HEK293 (cell line): ENCODE results near the gene FRYL.

Experiments
- BCL11B ChIP-seq: fragments of 450-650 bp; formaldehyde crosslinking; IDR thresholded peaks from 2 replicates; pipeline ENCODE4 v1.5.1; 2016; ENCODE audit warnings: low read depth, missing biosample characterization, missing genetic modification characterization
- GLI4 ChIP-seq: fragments of 450-650 bp; formaldehyde crosslinking; IDR thresholded peaks from 2 replicates; pipeline ENCODE4 v1.5.1; 2016; ENCODE audit warnings: missing biosample characterization, missing genetic modification characterization
- KLF10 ChIP-seq: fragments of 450-650 bp; IDR thresholded peaks from 2 replicates; pipeline ENCODE4 v1.5.1; 2018; ENCODE audit warnings: missing biosample characterization, mild to moderate bottlenecking, missing genetic modification characterization
- MYNN ChIP-seq: fragments of 450-650 bp; formaldehyde crosslinking; IDR thresholded peaks from 2 replicates; pipeline ENCODE4 v1.5.1; 2016; ENCODE audit warnings: missing biosample characterization, missing genetic modification characterization, borderline replicate concordance
- YY2 ChIP-seq: fragments of 450-650 bp; formaldehyde crosslinking; IDR thresholded peaks from 2 replicates; pipeline ENCODE4 v1.5.1; 2016; ENCODE audit warnings: missing biosample characterization, missing genetic modification characterization
- ZNF132 ChIP-seq: fragments of 450-650 bp; formaldehyde crosslinking; IDR thresholded peaks from 2 replicates; pipeline ENCODE4 v1.5.1; 2017; ENCODE audit warnings: missing biosample characterization, missing genetic modification characterization, borderline replicate concordance
- ZNF133 ChIP-seq: fragments of 450-650 bp; formaldehyde crosslinking; IDR thresholded peaks from 2 replicates; pipeline ENCODE4 v1.5.1; 2016; ENCODE audit warnings: missing biosample characterization, missing genetic modification characterization
- ZNF155 ChIP-seq: fragments of 450-650 bp; formaldehyde crosslinking; IDR thresholded peaks from 2 replicates; pipeline ENCODE4 v1.5.1; 2016; ENCODE audit warnings: missing biosample characterization, missing genetic modification characterization
- ZNF23 ChIP-seq: fragments of 450-650 bp; formaldehyde crosslinking; IDR thresholded peaks from 2 replicates; pipeline ENCODE4 v1.5.1; 2016; ENCODE audit warnings: missing biosample characterization, missing genetic modification characterization, borderline replicate concordance
- ZNF266 ChIP-seq: fragments of 450-650 bp; formaldehyde crosslinking; IDR thresholded peaks from 2 replicates; pipeline ENCODE4 v1.5.1; 2016; ENCODE audit warnings: missing biosample characterization, missing genetic modification characterization, low read depth
- ZNF335 ChIP-seq: fragments of 450-650 bp; formaldehyde crosslinking; conservative IDR thresholded peaks from 2 replicates; pipeline ENCODE4 v1.5.1; 2016; ENCODE audit warnings: missing biosample characterization, missing genetic modification characterization
- ZNF548 ChIP-seq: fragments of 450-650 bp; formaldehyde crosslinking; IDR thresholded peaks from 2 replicates; pipeline ENCODE4 v1.5.1; 2016; ENCODE audit warnings: missing biosample characterization, missing genetic modification characterization
- ZNF555 ChIP-seq: fragments of 450-650 bp; formaldehyde crosslinking; conservative IDR thresholded peaks from 2 replicates; pipeline ENCODE4 v1.5.1; 2017; ENCODE audit warnings: missing biosample characterization, mild to moderate bottlenecking, missing genetic modification characterization, inconsistent platforms
- ZNF558 ChIP-seq: fragments of 450-650 bp; formaldehyde crosslinking; IDR thresholded peaks from 2 replicates; pipeline ENCODE4 v1.5.1; 2016; ENCODE audit warnings: missing biosample characterization, missing genetic modification characterization
- ZNF571 ChIP-seq: fragments of 450-650 bp; formaldehyde crosslinking; IDR thresholded peaks from 2 replicates; pipeline ENCODE4 v1.5.0; 2017; ENCODE audit warnings: missing biosample characterization, missing genetic modification characterization
- ZNF600 ChIP-seq: fragments of 450-650 bp; formaldehyde crosslinking; IDR thresholded peaks from 2 replicates; pipeline ENCODE4 v1.5.1; 2016; ENCODE audit warnings: missing biosample characterization, missing genetic modification characterization
- ZNF610 ChIP-seq: fragments of 450-650 bp; formaldehyde crosslinking; IDR thresholded peaks from 2 replicates; pipeline ENCODE4 v1.5.1; 2016; ENCODE audit warnings: missing biosample characterization, missing genetic modification characterization, borderline replicate concordance
- ZNF623 ChIP-seq: fragments of 450-650 bp; formaldehyde crosslinking; IDR thresholded peaks from 2 replicates; pipeline ENCODE4 v1.5.1; 2016; ENCODE audit warnings: missing biosample characterization, missing genetic modification characterization
- ZNF624 ChIP-seq: fragments of 450-650 bp; formaldehyde crosslinking; IDR thresholded peaks from 2 replicates; pipeline ENCODE4 v1.5.1; 2017; ENCODE audit warnings: missing biosample characterization, missing genetic modification characterization
- ZNF660 ChIP-seq: fragments of 450-650 bp; IDR thresholded peaks from 2 replicates; pipeline ENCODE4 v1.5.1; 2018; ENCODE audit warnings: missing biosample characterization, mild to moderate bottlenecking, missing genetic modification characterization
- ZNF707 ChIP-seq: fragments of 450-650 bp; formaldehyde crosslinking; IDR thresholded peaks from 2 replicates; pipeline ENCODE4 v1.5.1; 2016; ENCODE audit warnings: missing biosample characterization, missing genetic modification characterization
- ZNF777 ChIP-seq: fragments of 450-650 bp; formaldehyde crosslinking; IDR thresholded peaks from 2 replicates; pipeline ENCODE4 v1.5.1; 2017; ENCODE audit warnings: missing biosample characterization, missing genetic modification characterization, borderline replicate concordance
- ZNF830 ChIP-seq: fragments of 450-650 bp; IDR thresholded peaks from 2 replicates; pipeline ENCODE4 v1.5.0; 2018; ENCODE audit warnings: missing biosample characterization, missing genetic modification characterization, low read depth, mild to moderate bottlenecking, moderate library complexity
- ZNF837 ChIP-seq: fragments of 450-650 bp; formaldehyde crosslinking; IDR thresholded peaks from 2 replicates; pipeline ENCODE4 v1.5.1; 2016; ENCODE audit warnings: missing biosample characterization, missing genetic modification characterization
- TF ChIP-seq, protein P1 (sequence below): fragments of 450-650 bp; formaldehyde crosslinking; conservative IDR thresholded peaks from 2 replicates; pipeline ENCODE4 v1.5.1; 2016; ENCODE audit warnings: low read depth, missing biosample characterization, missing genetic modification characterization
- TF ChIP-seq, protein P2 (sequence below): fragments of 450-650 bp; formaldehyde crosslinking; IDR thresholded peaks from 2 replicates; pipeline ENCODE4 v1.5.1; 2016; ENCODE audit warnings: missing biosample characterization, missing genetic modification characterization, low read depth
- TF ChIP-seq, protein P3 (sequence below): fragments of 450-650 bp; formaldehyde crosslinking; IDR thresholded peaks from 2 replicates; pipeline ENCODE4 v1.5.1; 2016; ENCODE audit warnings: missing biosample characterization, missing genetic modification characterization
- TF ChIP-seq, protein P4 (sequence below): fragments of 450-650 bp; IDR thresholded peaks from 2 replicates; pipeline ENCODE4 v1.5.1; 2018; ENCODE audit warnings: missing biosample characterization, missing genetic modification characterization

The FRYL gene

DNA sequence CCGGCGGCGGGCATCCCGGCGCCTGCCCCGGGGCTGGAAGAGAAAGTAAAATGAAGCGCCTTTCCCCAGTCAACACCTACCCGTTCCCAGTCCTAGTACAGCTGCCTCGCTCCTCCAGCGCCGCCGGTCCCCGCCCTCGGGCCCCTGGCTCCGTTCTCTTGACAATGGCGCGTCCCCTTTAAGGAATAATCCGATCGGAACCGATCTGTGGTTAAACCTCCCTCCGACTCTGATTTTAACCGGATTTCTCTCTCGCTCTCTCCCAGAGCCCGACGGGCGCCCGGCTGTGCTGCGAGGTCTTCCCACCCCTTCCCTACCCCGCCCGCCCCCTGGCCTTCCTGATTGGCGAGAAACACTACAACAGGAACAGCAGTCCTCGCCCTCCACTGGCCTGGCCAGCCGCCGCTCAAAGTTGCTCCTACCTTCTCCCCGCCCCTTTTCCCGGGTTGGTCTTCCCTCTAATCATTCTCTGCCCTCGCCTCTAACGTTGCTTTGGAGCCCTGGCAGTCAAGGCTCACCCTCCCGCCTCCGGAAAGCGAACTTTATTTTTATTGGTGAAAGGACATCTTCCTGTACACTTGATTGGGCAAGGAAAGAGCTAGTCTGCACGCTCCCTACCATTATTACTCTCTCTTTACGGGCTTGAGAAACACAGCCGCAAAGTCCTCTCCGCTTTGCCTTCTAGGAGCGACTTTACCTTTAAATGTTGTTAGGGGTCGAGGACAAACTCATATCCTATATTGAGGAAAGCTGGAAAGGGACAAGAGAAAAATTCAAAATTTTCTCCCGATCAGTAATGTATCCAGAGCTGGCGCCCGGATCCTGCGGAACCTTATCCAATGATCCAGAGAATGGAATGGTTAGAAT, at the start of gene FRYL (continued):
- TF ChIP-seq, protein P1, sequence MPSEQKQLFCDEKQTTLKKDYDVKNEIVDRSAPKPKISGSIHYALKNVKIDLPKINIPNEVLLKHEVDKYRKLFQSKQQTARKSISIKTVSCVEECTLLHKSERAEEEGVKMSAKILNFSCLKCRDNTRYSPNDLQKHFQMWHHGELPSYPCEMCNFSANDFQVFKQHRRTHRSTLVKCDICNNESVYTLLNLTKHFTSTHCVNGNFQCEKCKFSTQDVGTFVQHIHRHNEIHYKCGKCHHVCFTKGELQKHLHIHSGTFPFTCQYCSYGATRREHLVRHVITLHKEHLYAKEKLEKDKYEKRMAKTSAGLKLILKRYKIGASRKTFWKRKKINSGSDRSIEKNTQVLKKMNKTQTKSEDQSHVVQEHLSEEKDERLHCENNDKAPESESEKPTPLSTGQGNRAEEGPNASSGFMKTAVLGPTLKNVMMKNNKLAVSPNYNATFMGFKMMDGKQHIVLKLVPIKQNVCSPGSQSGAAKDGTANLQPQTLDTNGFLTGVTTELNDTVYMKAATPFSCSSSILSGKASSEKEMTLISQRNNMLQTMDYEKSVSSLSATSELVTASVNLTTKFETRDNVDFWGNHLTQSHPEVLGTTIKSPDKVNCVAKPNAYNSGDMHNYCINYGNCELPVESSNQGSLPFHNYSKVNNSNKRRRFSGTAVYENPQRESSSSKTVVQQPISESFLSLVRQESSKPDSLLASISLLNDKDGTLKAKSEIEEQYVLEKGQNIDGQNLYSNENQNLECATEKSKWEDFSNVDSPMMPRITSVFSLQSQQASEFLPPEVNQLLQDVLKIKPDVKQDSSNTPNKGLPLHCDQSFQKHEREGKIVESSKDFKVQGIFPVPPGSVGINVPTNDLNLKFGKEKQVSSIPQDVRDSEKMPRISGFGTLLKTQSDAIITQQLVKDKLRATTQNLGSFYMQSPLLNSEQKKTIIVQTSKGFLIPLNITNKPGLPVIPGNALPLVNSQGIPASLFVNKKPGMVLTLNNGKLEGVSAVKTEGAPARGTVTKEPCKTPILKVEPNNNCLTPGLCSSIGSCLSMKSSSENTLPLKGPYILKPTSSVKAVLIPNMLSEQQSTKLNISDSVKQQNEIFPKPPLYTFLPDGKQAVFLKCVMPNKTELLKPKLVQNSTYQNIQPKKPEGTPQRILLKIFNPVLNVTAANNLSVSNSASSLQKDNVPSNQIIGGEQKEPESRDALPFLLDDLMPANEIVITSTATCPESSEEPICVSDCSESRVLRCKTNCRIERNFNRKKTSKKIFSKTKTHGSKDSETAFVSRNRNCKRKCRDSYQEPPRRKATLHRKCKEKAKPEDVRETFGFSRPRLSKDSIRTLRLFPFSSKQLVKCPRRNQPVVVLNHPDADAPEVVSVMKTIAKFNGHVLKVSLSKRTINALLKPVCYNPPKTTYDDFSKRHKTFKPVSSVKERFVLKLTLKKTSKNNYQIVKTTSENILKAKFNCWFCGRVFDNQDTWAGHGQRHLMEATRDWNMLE (tag by site-specific recombination), result no peak
- TF ChIP-seq ZNF23 (tag by site-specific recombination) (no peak), ZNF837 (tag by site-specific recombination) (no peak), ZNF266 (tag by site-specific recombination) (no peak), ZNF155 (no peak), ZNF555 (tag by site-specific recombination) (no peak), ZNF548 (no peak), ZNF571 (no peak), ZNF624 (tag by site-specific recombination) (no peak), GLI4 (no peak), ZNF707 (tag by site-specific recombination) (no peak), KLF10 (tag by site-specific recombination) (no peak), ZNF335 (tag by site-specific recombination) (peak; percentile 41), ZNF623 (no peak), ZNF558 (tag by site-specific recombination) (no peak), ZNF133 (tag by site-specific recombination) (no peak), ZNF660 (tag by site-specific recombination) (0 out of 2 replicates have a peak, but pooled peaks have one; percentile 35), BCL11B (tag by site-specific recombination) (no peak), ZNF777 (tag by site-specific recombination) (no peak), MYNN (tag by site-specific recombination) (no peak), YY2 (tag by site-specific recombination) (no peak), ZNF132 (tag by site-specific recombination) (no peak), ZNF600 (peak; percentile 67), ZNF610 (no peak), ZNF830 (tag by site-specific recombination) (no peak)
- TF ChIP-seq, protein P2, sequence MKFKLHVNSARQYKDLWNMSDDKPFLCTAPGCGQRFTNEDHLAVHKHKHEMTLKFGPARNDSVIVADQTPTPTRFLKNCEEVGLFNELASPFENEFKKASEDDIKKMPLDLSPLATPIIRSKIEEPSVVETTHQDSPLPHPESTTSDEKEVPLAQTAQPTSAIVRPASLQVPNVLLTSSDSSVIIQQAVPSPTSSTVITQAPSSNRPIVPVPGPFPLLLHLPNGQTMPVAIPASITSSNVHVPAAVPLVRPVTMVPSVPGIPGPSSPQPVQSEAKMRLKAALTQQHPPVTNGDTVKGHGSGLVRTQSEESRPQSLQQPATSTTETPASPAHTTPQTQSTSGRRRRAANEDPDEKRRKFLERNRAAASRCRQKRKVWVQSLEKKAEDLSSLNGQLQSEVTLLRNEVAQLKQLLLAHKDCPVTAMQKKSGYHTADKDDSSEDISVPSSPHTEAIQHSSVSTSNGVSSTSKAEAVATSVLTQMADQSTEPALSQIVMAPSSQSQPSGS (tag by site-specific recombination), result no peak
- TF ChIP-seq, protein P3, sequence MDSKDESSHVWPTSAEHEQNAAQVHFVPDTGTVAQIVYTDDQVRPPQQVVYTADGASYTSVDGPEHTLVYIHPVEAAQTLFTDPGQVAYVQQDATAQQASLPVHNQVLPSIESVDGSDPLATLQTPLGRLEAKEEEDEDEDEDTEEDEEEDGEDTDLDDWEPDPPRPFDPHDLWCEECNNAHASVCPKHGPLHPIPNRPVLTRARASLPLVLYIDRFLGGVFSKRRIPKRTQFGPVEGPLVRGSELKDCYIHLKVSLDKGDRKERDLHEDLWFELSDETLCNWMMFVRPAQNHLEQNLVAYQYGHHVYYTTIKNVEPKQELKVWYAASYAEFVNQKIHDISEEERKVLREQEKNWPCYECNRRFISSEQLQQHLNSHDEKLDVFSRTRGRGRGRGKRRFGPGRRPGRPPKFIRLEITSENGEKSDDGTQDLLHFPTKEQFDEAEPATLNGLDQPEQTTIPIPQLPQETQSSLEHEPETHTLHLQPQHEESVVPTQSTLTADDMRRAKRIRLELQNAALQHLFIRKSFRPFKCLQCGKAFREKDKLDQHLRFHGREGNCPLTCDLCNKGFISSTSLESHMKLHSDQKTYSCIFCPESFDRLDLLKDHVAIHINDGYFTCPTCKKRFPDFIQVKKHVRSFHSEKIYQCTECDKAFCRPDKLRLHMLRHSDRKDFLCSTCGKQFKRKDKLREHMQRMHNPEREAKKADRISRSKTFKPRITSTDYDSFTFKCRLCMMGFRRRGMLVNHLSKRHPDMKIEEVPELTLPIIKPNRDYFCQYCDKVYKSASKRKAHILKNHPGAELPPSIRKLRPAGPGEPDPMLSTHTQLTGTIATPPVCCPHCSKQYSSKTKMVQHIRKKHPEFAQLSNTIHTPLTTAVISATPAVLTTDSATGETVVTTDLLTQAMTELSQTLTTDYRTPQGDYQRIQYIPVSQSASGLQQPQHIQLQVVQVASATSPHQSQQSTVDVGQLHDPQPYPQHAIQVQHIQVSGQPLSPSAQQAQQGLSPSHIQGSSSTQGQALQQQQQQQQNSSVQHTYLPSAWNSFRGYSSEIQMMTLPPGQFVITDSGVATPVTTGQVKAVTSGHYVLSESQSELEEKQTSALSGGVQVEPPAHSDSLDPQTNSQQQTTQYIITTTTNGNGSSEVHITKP (tag by site-specific recombination), result peak; percentile 31; the same call in 1 of the 2 replicates
- TF ChIP-seq, protein P4, sequence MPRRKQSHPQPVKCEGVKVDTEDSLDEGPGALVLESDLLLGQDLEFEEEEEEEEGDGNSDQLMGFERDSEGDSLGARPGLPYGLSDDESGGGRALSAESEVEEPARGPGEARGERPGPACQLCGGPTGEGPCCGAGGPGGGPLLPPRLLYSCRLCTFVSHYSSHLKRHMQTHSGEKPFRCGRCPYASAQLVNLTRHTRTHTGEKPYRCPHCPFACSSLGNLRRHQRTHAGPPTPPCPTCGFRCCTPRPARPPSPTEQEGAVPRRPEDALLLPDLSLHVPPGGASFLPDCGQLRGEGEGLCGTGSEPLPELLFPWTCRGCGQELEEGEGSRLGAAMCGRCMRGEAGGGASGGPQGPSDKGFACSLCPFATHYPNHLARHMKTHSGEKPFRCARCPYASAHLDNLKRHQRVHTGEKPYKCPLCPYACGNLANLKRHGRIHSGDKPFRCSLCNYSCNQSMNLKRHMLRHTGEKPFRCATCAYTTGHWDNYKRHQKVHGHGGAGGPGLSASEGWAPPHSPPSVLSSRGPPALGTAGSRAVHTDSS, result no peak
